GM21576 (cell line): Measurements from ENCODE around the gene ATF6B.

Experiments
- ATAC-seq: cut with Tn5 transposase; IDR thresholded peaks from one replicate; pipeline ENCODE4 v1.9.1; 2021; ENCODE audit warnings: mild to moderate bottlenecking, moderate library complexity; ENCODE audit not compliant: unreplicated experiment

The ATF6B gene

DNA sequence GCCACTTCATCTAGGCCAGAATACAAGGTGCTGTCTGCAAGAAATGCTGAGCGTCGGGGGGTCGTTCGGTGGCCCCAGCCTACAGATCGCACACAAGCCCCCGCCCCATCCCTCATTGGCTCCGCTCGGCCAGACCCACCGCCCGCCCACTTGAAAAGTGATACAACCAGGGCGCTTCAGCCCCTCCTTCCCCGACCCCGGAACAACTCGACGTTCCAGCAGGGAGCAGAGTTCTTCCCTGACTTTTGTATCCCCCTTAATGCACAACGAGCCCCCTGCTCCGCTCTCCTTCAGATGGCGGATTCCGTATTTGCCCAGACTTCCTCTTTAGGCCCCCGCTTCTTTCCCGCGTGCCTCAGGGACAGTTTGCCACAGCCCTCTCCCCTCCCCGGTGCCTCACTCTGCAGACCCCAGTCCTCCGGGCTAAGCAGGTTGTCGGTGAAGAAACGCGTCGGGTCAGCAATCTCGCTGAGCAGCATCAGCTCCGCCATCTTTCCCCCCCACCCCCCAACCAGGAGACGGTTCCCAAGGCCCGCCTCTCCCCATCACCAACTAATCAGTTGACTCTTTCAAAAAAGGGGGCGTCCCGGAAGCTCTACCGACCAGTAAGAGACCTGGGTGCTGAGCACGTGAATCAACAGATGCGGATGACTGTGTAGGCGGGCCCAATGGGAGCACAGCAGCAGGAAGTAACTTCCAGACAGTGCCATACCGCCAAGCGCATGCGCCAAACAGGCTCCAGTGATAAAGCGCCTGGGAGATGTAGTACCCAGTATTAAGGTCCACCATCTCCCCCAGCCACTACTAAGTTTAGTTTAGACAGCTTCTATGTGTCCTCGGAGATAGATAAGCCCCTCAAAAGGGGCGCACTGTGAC, at the start of gene ATF6B:
TSS of gene ATF6B (minus strand) at position 530 of the 876 bp plus-strand sequence. CDS start at position 491, 39 bp downstream.
- peak; percentile 86 for ATAC-seq

DNA sequence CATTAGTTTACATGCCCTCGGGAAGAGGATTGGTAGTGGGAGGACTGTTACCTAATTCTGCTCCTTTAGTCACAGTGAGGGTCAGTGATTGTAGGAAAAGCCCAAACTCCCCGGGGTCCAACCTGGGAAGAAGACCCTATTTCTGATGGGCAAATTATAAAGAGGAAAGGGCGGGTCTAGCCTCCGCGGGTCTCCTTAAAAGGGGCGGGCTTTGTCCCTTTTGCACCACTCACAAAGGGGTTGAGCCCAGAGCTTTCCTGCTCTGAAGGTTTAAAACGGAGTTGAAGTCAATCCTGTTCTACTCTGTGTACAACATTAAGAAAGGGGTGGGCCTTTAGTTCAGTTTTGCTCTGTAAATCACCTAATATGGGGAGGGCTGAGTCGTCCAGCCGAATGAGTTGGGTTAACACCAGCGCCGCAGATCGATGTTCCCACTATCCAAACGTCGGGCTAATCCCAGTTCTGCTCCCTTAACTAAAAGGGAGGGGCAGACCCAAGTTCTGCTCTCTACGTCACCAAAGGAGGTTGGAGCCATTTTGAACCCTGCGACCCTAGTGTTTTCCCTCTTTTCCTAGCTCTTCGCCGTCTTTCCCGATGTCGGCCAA, 49.2 kb upstream of the ATF6B start:
- no peak for ATAC-seq

DNA sequence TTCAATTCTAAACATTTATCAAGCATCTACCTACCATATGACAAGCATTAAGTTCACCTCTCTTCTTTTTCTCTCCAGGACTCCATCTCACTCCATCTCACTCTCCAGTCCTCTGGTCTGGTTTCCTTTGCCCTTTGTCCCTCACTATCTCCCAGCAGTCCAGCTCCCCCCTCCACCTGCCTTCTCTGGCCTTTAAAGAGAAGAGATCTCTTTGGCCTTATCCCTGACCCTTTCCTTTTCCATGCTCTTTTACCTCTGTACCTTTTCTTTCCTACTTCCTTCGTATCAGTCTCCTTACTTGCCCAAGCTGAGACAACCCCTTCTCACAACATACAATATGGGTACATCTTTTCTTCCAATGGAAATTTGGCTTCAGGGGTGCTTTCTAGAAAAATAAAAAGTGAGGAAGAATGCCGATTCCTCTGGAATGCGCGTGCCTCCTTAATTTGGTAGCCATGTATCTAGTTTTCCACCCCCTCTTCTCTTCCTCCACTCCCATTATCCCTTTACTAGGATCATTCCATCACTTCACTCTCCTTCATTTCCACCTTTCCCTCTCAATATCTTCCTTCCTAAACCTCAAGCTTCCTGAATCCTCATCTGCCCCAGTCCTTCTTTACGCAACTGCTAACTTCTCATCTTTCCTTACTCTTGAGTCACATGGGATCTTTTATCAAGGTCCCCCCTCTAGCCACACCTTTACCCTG, 48.6 kb upstream of the ATF6B start:
- no peak for ATAC-seq

DNA sequence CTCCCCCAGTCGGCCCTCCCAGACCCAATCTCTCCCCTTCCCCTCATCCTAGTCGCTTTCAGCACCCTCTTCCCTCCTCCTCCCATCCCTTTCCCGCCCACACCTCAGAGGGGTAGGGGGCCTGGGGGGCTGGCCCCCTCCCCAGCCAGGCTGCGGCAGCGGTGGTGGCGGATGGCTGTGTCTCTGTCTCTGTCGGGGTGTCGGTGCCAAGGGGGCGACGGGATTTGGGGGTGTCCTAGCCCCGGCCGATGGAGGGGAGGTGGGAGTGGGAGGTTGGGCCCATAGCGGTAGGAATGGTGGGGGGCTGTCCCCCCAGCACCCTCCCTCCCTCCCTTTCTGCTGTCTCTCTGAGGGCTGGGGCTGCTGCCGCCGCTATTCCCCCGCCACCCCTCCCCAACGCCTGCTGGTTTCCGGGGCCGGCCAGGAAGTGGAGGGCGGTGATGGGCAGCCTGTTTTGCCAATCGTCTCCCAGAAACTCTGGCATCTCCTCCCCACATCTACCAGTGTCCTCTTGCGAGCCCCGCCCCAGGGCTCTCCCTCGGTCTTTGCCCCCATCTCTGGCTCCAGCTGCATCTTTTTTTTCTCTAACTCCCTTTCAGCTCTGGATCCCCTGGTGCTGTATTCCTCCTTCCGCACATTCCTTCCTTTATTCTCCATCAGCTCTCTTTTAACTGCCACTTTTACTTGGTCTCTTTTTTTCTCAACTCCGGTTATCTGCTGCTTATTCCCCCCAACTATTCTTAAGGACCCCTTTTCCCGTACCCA, 47.8 kb upstream of the ATF6B start, which contains the start of gene AGPAT1:
TSS of gene AGPAT1 (minus strand) at position 374 of the 765 bp plus-strand sequence. CDS start 4,588 bp downstream, outside the sequence.
- ATAC-seq = peak; percentile 40

DNA sequence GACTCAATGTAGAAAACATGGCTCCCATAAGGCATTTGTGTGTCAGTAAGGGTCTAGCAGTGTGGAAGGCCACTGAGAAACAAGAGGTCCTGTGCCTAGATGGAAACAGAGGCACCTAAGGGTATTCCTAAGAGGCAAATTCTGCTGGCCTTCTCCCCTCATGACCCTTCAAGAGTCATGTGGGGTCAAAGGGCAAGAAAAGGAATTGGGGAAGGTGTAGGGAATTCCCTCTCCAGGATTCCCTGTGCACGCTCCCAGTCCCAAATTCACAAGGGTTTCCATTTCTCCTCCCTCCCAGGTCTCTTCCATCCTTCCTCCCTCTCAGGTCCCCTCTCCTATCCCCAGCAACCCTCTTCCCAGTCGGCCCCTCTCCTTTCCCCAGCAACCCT, 47.3 kb upstream of the ATF6B start:
- no peak for ATAC-seq

DNA sequence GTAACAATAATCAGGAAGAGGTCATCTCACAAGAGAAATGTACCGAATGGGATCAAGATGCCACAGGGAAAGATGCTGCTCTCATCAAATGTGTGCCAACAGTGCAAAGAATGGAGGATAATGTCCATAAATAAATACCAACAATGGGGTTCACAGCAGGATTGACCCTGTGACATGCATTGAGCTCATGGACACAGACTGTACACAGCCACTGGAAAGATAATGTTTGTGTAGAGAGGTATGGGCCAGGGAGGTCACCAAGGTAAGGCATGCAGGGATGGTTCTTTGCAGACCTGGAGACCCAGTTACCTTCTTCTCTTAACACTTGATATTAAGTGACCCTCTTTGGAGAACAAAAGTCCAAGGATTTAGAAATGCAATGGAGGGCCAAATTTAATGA, 46.4 kb upstream of the ATF6B start:
- no peak for ATAC-seq

DNA sequence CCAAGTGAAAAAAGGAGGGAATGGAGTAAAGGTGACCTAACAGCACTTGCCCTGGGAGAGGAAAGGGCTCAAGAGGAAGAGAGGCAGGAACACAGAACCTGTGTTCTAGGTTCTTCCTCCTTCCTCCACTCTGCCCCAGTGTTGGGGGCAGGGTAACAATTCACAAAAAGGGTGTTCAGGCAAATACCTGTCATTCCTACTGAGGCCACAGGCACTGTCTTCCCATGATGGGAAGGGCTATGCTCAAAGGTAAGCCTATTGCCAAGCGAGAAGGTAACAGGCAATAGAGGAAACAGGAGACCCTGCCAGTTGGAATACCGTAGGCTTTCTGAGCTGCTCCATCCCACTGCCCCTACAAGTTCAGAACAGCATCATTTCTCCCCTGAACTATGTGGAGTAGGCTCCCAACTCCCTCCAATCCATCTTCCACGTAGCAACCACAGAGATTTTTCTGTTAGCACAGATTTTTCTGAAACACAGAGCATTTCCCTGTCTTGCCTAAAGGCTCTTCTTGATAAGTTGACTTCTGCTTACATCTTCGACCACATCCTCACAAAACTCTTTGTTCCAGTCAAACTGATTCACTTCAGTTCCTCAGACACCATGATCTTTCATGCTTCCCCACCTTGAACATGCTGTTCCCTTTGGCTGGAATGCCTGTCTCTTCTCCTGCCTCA, 45.1 kb upstream of the ATF6B start:
- ATAC-seq = no peak

DNA sequence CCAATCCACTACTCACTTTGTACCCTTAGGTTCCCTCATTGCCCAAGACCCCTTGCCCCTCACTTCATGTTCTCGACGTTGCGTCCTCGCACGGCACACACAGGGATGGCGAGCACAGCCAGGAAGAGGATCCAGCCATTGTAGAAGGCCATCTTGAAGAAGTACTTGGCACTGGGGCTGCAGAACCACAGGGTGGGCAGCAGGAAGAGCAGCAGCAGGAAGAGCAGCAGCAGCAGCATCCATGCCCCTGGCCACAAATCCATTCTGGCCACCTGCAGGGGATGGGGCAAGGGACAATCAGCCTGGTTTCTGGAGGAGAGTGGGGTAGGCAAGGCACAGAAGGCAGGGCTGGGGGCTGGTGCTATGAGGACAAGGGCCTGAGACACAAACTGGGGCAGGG, 43.2 kb upstream of the ATF6B start:
- no peak for ATAC-seq

DNA sequence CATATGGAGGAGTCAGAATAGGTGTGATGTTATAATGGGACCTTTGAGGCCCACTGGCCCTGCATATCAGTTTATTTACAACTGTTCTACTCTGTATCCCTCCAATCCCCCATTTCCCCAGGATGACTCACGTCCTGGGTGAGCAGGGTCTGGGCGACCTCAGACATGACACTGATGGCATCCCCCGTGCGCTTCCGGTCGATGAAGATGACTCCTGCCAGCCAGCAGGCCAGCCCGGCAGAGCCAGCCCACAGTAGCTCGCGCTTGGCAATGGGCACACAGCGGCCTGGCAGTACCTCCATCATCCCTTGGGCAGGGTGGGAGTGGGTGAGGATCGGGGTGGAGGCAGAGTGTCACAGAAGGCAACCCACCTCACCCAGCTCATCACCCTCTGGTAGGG, 42.2 kb upstream of the ATF6B start:
- ATAC-seq = no peak

DNA sequence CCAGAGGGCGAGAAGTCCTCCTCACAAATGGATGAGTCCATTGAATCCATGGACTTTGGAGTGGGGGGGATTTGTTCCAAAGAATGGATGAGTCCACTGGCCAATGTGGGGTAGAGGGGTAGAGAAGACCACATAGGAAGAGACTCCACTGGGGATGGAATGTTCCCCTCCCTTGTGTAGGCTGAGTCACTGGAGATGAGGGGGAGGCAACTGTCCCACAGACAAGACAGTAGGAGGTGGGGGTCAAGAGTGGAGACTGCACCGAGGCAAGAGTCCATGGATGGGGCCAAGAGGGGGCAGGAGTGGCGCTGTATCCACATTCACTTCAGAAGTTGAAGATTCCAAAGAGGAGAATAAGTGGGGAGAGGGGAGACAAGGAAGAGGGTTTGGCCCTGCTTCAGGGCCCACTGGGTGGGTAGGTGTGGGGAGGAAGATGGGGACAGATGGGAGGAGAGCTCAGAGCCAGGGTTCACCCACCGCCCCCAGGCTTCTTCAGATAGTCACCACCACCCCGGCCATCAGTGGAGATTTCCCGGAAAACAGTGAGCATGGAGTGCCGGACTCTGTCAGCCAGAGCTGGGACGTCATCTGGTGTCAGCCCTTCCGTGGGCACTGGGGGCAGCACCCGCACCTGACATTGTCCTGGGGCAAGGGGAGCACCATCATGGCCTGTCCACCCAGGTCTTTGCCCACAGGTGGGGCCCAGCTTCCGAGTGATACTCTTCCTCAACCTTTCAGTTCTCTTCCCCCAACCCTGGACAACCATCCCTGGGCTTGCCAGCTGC, 41.0 kb upstream of the ATF6B start:
- no peak for ATAC-seq

DNA sequence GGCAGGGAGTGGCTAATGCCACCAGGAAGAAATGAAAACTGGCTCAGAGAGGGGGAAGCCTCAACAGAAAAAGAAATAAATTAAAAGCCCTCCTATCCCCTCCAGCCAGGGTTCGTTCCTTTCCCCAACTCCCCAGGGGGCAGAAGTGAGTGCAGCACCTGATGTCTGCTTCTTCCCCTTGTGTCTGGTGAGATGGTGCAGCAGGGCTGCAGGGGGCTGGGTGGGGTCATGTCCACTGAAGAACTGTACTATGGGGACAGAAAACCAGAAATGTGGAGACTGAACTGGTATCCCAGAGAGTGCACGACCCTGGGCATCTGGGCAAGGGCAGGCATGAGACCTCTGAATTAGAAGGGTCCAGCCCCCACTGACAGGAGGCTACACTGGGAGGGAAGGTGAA, 40.3 kb upstream of the ATF6B start:
- no peak for ATAC-seq

DNA sequence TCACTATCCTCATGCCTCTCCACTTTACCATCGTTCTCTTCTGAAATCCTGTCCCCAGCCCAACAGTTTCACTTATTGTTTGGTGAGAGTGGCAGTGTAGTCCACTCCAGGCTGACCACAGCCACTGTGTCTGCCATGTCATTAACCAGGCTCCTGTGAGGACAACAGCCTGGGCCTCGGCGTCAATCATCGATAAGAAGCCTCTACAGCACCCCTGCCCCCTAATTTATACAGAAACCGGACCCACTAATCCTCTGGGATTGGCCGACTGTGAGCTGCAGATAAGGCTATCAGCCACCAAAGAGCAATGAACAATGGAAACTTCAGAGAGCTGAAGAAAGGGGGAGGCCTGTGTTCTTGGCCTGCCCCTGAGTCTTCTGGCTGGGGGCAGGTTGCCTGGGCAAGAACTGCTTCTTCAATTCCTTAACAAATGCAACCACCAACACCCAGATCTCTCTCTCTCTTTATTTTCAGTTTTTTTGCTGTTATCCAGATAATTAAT, 39.8 kb upstream of the ATF6B start:
- ATAC-seq = no peak

DNA sequence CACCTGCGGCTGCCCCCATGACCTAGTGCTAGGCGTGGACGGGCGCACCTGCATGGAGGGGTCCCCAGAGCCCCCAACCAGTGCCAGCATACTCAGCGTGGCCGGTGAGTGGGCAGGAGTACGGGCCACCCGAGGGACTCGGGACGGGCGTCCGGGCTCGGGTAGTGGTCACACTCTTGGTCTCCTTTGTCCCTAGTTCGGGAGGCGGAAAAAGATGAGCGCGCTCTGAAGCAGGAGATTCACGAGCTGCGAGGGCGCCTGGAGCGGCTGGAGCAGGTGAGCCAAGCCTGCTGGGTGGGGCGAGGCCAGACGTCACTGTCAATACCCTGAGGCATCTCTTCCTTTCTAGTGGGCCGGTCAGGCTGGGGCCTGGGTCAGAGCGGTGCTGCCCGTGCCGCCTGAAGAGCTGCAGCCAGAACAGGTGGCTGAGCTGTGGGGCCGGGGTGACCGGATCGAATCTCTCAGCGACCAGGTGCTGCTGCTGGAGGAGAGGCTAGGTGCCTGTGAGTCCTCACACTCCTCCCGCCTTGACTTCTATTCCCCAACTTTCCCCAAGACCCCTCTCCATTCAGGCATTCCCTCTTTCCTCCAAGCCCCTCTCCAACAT, 39.2 kb upstream of the ATF6B start:
- ATAC-seq = no peak

DNA sequence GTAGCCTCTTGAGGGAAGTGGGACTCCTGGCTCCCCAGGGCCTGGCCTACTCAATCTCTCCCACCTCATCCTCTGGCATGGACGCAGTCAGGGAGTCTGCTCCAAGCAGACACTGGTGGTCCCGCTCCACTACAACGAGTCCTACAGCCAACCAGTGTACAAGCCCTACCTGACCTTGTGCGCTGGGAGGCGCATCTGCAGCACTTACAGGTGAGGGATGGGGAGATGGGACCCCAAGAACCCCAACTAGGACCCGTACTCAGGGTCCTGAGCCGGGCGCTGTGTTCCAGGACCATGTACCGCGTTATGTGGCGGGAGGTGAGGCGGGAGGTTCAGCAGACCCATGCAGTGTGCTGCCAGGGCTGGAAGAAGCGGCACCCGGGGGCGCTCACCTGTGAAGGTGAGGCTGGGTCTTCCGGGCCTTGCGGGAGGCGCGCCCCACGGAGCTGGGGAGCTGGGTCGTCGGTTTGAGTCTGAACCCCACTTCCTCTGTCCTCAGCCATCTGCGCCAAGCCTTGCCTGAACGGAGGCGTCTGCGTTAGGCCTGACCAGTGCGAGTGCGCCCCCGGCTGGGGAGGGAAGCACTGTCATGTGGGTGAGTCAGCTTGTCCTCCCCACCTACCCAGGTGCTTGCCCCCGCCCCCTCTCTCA, 38.5 kb upstream of the ATF6B start:
- no peak for ATAC-seq

DNA sequence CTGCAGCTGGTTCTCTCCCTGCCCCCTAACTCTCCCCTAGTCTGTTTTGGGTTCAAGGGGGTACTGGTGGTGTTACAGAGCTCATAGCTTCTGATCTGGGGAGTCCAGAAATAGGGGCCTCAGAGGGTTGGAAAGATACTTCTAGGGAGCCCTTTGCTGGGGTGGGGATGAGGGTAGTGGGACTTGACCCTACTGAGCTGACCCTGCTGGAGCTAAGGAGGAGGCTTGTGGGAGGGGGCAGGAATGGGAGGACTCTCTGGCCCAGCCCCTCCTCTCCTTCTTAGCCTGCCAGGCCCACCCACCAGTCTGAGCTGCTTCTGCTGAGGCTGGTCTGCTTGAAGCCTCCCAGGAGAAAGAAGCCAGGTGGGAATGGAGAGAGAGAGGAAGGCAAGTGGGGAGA, 36.2 kb upstream of the ATF6B start, which contains the start of gene EGFL8:
TSS of gene EGFL8 (plus strand) at position 301 of the 400 bp plus-strand sequence. CDS start 1,571 bp downstream, outside the sequence.
- no peak for ATAC-seq

DNA sequence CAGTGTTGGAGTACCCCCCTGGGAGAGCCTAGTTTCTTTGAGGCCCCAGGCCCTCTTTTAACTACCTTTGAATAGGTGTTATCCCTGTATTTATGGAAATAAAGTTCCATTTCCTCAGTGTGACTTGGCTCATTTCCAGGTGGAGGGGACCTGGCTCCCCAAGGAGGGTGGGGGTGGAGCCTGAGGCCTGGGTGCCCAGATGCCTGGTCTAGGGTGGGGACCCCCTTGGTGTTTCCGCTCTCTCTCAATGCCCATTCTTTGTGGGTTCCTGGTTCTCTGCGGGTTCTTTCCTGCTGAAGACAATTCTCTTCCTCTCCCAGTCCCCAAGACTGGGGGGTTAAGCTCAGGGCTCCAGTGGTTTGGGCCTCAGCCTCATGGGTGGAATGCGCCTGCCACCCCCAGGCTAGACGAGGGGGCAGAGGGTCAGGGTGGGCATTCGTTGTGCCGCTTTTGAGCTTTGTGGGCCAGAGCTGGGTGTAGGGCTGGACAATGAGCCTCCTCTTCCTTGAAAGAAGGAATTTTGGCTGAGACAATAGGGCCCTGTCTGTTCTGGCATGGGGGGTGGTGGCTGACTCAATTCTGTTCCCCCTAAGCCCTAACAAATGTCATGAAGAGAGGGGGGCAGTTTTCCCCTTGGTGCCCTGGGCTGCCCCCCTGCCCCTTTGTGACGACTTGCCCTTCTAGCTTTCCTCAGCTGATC, 35.7 kb upstream of the ATF6B start:
- ATAC-seq = no peak

DNA sequence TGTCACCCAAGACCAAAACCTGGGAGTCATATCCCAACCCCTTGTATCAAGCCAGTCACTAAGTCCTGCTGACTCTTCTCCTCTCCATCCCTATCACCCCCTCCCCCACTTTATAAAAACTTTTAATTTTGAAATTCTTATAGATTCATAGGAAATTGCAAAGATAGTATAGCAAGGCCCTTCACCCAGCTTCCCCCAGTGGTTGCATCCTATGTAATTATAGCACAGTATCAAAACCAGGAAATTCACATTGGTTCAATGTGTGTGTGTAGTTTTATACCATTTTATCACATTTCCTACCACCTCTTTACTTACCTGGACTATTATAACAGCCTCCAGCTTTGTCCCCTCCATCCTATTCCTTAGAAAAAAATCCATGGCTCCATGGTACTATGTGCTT, 30.0 kb upstream of the ATF6B start:
- ATAC-seq = no peak

DNA sequence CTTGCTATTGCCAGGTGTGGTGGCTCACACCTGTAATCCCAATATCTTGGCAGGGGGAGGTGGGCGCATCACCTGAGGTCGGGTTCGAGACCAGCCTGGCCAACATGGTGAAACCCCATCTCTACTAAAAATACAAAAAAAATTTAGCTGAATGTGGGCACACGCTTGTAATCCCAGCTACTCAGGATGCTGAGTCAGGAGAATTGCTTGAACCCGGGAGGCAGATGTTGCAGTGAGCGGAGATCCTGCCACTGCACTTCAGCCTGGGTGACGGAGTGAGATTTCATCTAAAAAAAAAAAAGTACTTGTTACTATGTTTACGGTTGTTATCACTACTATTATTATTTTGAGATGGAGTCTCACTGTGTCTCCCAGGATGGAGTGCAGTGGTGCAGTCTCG, 28.8 kb upstream of the ATF6B start:
- no peak for ATAC-seq
